ENCODE data around the gene VPS13D.

Gene VPS13D

GRCh38 chr1:12434686-12435085 is 204.9 kb downstream of the VPS13D start:
- no peak for TF ChIP-seq CTCF (conservative IDR thresholded peaks at IDR 0.05; ENCODE audit: low read length)
- DNase-seq (ENCODE audit: low read depth) = no peak
- no peak overlapping the region for H3K4me3 ChIP-seq (ENCODE audit: low read length)

- H3K4me3 ChIP-seq (ENCODE audit: low read length) = no peak overlapping the region
- no peak for TF ChIP-seq CTCF (conservative IDR thresholded peaks at IDR 0.05; ENCODE audit: low read length)
- DNase-seq (ENCODE audit: low read depth) = peak; percentile 16
These were observed 206.0 kb downstream of the VPS13D start for GRCh38 chr1:12435639-12436344.

- no peak for TF ChIP-seq CTCF (conservative IDR thresholded peaks at IDR 0.05; ENCODE audit: low read length)
- no peak overlapping the region for H3K4me3 ChIP-seq (ENCODE audit: low read length)
- DNase-seq (ENCODE audit: low read depth) = no peak
These were observed 206.5 kb downstream of the VPS13D start for GRCh38 chr1:12436345-12436658.

GRCh38 chr1:12436817-12437599 is 207.2 kb downstream of the VPS13D start:
- TF ChIP-seq CTCF (conservative IDR thresholded peaks at IDR 0.05; ENCODE audit: low read length) = no peak
- DNase-seq (ENCODE audit: low read depth) = peak; percentile 68

GRCh38 chr1:12437629-12438028 is 207.8 kb downstream of the VPS13D start:
- DNase-seq (ENCODE audit: low read depth) = no peak
- no peak for TF ChIP-seq CTCF (conservative IDR thresholded peaks at IDR 0.05; ENCODE audit: low read length)
- no peak overlapping the region for H3K4me3 ChIP-seq (ENCODE audit: low read length)

More at GRCh38 chr1:12436817-12437599, 207.2 kb downstream of the VPS13D start:
- H3K4me3 ChIP-seq (ENCODE audit: low read length) = no peak overlapping the region

- peak; percentile 38 for DNase-seq (ENCODE audit: low read depth)
- no peak overlapping the region for H3K4me3 ChIP-seq (ENCODE audit: low read length)
- TF ChIP-seq CTCF (conservative IDR thresholded peaks at IDR 0.05; ENCODE audit: low read length) = no peak
These were observed 208.6 kb downstream of the VPS13D start for GRCh38 chr1:12438349-12438924.

Data from AG10803 (cell line).